Measurements from ENCODE around the gene ELMO1. TPM values are rescaled to one million over a fixed set of nuclear protein-coding genes. Genes with fewer than 3 reads are reported as not detected.

Gene ELMO1
- polyA plus RNA-seq, 1 experiment = not detected

- no peak overlapping the region for H3K4me3 ChIP-seq (ENCODE audit: low read depth, low read length)
- no peak for DNase-seq (ENCODE audit: low read depth)
- CTCF ChIA-PET = no interaction called here
Measured at GRCh38 chr7:37038706-37039105, 410.0 kb downstream of the ELMO1 start.

GRCh38 chr7:37037286-37037685, 411.4 kb downstream of the ELMO1 start:
- ChIA-PET CTCF (no interaction called here), POLR2A (no interaction called here)

More at GRCh38 chr7:37038706-37039105, 410.0 kb downstream of the ELMO1 start:
- no peaks in the 10 kb centered on the region for H3K27me3 ChIP-seq (ENCODE audit: control insufficient read depth, insufficient read depth, low read length)
- TF ChIP-seq CTCF (IDR thresholded peaks at IDR 0.05; ENCODE audit: insufficient read depth, low read depth, low read length) = no peak
- POLR2A ChIA-PET = no interaction called here
- H3K36me3 ChIP-seq (ENCODE audit: control insufficient read depth, insufficient read depth, low read length) = no peaks in the 10 kb centered on the region

GRCh38 chr7:37035631-37036030, 413.0 kb downstream of the ELMO1 start:
- DNase-seq (ENCODE audit: low read depth) = no peak
- Histone ChIP-seq H3K36me3 (ENCODE audit: control insufficient read depth, insufficient read depth, low read length) (no peaks in the 10 kb centered on the region), H3K27me3 (ENCODE audit: control insufficient read depth, insufficient read depth, low read length) (no peaks in the 10 kb centered on the region), H3K4me3 (ENCODE audit: low read depth, low read length) (no peak overlapping the region)
- POLR2A ChIA-PET = no interaction called here
- CTCF ChIA-PET = no interaction called here
- TF ChIP-seq CTCF (IDR thresholded peaks at IDR 0.05; ENCODE audit: insufficient read depth, low read depth, low read length) = no peak

More at GRCh38 chr7:37037286-37037685, 411.4 kb downstream of the ELMO1 start:
- no peak for DNase-seq (ENCODE audit: low read depth)
- no peak overlapping the region for H3K4me3 ChIP-seq (ENCODE audit: low read depth, low read length)
- H3K36me3 ChIP-seq (ENCODE audit: control insufficient read depth, insufficient read depth, low read length) = no peaks in the 10 kb centered on the region
- no peak for TF ChIP-seq CTCF (IDR thresholded peaks at IDR 0.05; ENCODE audit: insufficient read depth, low read depth, low read length)
- H3K27me3 ChIP-seq (ENCODE audit: control insufficient read depth, insufficient read depth, low read length) = no peaks in the 10 kb centered on the region

GRCh38 chr7:37033141-37033540, 415.5 kb downstream of the ELMO1 start:
- Histone ChIP-seq H3K4me3 (ENCODE audit: low read depth, low read length) (no peak overlapping the region), H3K36me3 (ENCODE audit: control insufficient read depth, insufficient read depth, low read length) (no peaks in the 10 kb centered on the region), H3K27me3 (ENCODE audit: control insufficient read depth, insufficient read depth, low read length) (no peaks in the 10 kb centered on the region)
- TF ChIP-seq CTCF (IDR thresholded peaks at IDR 0.05; ENCODE audit: insufficient read depth, low read depth, low read length) = no peak
- DNase-seq (ENCODE audit: low read depth) = no peak
- ChIA-PET POLR2A (no interaction called here), CTCF (no interaction called here)

GRCh38 chr7:37032258-37032601, 416.4 kb downstream of the ELMO1 start:
- POLR2A ChIA-PET = no interaction called here
- CTCF ChIA-PET = no interaction called here
- no peaks in the 10 kb centered on the region for H3K36me3 ChIP-seq (ENCODE audit: control insufficient read depth, insufficient read depth, low read length)
- H3K4me3 ChIP-seq (ENCODE audit: low read depth, low read length) = no peak overlapping the region
- H3K27me3 ChIP-seq (ENCODE audit: control insufficient read depth, insufficient read depth, low read length) = no peaks in the 10 kb centered on the region
- TF ChIP-seq CTCF (IDR thresholded peaks at IDR 0.05; ENCODE audit: insufficient read depth, low read depth, low read length) = no peak
- DNase-seq (ENCODE audit: low read depth) = no peak

Data from BJ (cell line).